Germinal center (tissue), 1 donor: ENCODE measurements around the gene TMEM126B.
A peak's percentile ranks its signal among the peaks of the same experiment; 100 is the strongest.

Experiments
- DNase-seq: peaks from one replicate; pipeline ENCODE4 v3.0.0; 2012; ENCODE audit warnings: mixed read lengths, low spot score

The TMEM126B gene

DNA sequence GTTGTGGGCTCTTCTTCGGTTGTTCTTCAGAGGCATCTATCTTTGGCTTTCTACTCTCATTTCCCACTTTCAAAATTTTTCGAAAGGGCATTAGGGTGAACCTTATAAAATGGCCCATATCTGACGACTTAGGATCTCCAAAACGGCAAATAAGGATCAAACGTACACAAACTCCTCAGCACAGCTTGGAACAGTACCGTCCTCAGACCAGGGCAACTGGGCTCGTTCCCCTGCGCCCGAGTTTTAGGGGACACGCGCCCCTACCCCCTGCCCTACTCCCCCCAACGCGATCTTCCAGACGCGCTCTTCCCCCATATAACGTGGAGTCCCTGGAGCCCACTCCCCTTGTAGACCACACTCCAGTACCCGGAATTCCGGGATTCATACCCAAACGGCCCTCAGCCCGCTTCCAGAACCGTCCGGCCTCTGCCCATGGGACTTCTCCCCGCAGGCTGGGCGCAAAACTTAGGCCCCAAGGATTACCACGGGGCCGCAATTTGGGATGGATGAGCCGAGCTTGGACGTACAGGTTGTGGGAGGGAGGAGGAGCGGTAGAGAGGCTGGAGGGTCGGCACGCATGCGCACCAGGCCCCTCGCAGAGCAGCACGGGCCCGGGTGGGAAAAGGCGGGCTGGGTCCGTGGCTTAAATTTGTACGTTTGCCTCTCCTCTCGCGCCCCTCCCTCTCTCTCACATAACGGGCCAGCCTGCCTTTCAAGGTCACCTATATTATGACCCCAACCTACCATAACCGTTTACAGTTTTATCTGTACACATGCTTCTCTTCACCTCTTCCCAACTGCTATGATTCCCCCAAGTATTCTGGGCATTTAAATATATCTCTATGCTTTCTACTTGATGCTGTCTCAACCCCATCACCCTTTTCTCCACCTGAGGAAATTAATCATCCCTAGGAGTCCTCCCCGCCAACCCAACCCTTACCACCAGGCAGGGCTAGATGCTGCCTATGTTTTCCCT is 54.2 kb downstream of the TMEM126B start:
- peak; percentile 87 for DNase-seq

DNA sequence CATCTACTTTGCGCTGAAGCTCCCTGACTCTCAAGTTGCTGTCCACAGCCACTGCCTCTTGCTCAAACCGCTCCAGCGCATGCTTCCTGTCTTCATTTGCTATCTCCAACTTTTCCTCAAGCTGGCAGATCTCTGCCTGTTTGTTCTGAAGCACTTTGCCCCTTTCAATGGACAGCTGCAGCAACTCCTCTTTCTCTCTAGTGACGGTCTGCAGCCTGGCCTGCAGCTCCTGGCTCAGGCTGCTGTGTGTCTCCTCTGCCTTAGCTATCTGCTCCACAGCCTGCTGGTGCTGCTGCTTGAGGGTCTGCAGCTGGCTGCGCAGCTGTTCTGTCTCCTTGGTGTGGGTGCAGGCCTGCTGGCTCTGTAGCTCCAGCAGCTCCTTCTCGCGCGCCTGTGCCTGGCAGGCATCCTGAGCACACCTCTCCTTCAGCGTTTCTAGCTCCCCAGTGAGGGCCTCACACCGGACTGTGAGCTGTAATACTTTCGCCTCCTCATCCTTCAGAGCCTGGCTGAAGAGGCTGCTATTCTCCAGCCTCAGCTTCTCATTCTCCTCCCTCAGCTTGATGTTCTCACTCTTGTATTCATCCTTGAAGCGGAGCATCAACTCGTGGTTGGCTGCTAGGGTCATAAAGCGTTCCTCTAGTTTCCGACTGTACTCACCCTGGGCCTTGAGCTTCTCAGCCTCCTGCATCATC is 56.9 kb downstream of the TMEM126B start:
- no peak for DNase-seq

DNA sequence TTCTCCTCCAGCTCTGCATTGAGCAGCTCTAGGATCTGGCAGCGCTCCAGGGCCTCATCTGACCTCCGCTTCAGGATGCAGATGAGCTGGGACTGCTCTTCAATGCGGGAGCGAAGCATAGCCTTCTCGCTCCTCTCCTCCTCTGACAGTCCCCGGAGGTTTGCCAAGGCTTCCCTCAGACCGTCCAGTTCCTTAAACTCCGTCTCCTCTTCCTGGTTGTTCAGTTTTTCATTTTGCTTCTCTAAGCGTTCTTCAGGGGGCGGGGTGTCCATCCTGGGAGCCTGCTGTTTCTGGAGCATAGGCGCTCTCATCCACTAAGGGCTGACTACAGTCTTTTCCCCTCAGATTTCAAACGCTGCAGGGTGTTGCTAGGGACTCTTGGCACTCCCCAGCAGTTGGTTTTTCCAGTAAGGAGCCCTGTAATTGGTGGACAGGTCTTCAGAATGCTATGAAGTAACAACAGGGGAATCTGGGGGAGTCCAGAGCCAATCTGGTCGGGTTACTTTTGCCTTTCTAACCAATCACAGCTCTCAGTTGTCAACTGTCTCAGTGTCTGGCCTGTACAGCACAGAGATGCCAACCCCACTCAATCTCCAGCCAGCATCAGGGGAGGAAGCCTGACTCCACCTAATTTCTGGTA is 57.5 kb downstream of the TMEM126B start, which contains the start of gene CCDC89:
Gene CCDC89, minus strand, starts transcription at position 376 of the 640 bp plus-strand sequence. Its CDS starts 65 bp downstream, at position 311.
- DNase-seq, result peak; percentile 4
